Neural progenitor cell (in vitro differentiated cells): ENCODE measurements around the gene KLHL8. TPM values are rescaled to one million over a fixed set of nuclear protein-coding genes. Genes with fewer than 3 reads are reported as not detected.

Experiments
- DNase-seq: peaks from one replicate; pipeline ENCODE4 v3.0.0-alpha.2; 2016; ENCODE audit warnings: low spot score
- H2AFZ ChIP-seq: fragments of 200-600 bp; sonication (generic); replicated peaks from 2 replicates; pipeline ENCODE4 v1.6.1; 2016; ENCODE audit warnings: antibody characterized with exemption
- H3F3A ChIP-seq: fragments of 200-600 bp; sonication (generic); 2 replicates; pipeline ENCODE4 v1.6.1; 2016; ENCODE audit warnings: antibody characterized with exemption, low read depth
- H3K27ac ChIP-seq: fragments of 200-600 bp; sonication (generic); 2 replicates; pipeline ENCODE4 v1.5.1; 2016; ENCODE audit warnings: mild to moderate bottlenecking
- H3K27me3 ChIP-seq: fragments of 200-600 bp; sonication (generic); 2 replicates; pipeline ENCODE4 v1.6.1; 2016; ENCODE audit warnings: mild to moderate bottlenecking, moderate library complexity
- H3K36me3 ChIP-seq: fragments of 200-600 bp; sonication (generic); 2 replicates; pipeline ENCODE4 v1.5.1; 2016
- H3K4me1 ChIP-seq: fragments of 200-600 bp; sonication (generic); 2 replicates; pipeline ENCODE4 v1.6.1; 2016; ENCODE audit warnings: mixed run types
- H3K4me2 ChIP-seq: fragments of 200-600 bp; sonication (generic); 2 replicates; pipeline ENCODE4 v1.6.1; 2016
- H3K4me3 ChIP-seq: fragments of 200-600 bp; sonication (generic); 2 replicates; pipeline ENCODE4 v1.5.1; 2016
- H3K79me2 ChIP-seq: fragments of 200-600 bp; sonication (generic); 2 replicates; pipeline ENCODE4 v1.6.1; 2016; ENCODE audit warnings: low read depth
- H3K9ac ChIP-seq: fragments of 200-600 bp; sonication (generic); 2 replicates; pipeline ENCODE4 v1.6.1; 2016
- H3K9me3 ChIP-seq: fragments of 200-600 bp; sonication (generic); 2 replicates; pipeline ENCODE4 v1.5.1; 2016; ENCODE audit warnings: low read depth
- H4K20me1 ChIP-seq: fragments of 200-600 bp; sonication (generic); 2 replicates; pipeline ENCODE4 v1.6.1; 2016; ENCODE audit warnings: low read depth
- H3K27ac Mint-ChIP-seq: 3 replicates; pipeline ENCODE4 v1.8.0; 2021; ENCODE audit warnings: mixed read lengths
- H3K27me3 Mint-ChIP-seq: 2 replicates; pipeline ENCODE4 v1.8.0; 2022; ENCODE audit warnings: low read depth, mild to moderate bottlenecking, inconsistent platforms, moderate library complexity, mixed read lengths; ENCODE audit not compliant: insufficient read depth
- H3K36me3 Mint-ChIP-seq: 3 replicates; pipeline ENCODE4 v1.8.0; 2021; ENCODE audit warnings: mixed read lengths
- H3K4me1 Mint-ChIP-seq: 3 replicates; pipeline ENCODE4 v1.8.0; 2021; ENCODE audit warnings: mixed read lengths
- H3K4me3 Mint-ChIP-seq: 3 replicates; pipeline ENCODE4 v1.8.0; 2021; ENCODE audit warnings: mild to moderate bottlenecking, moderate library complexity, mixed read lengths
- H3K9me3 Mint-ChIP-seq: 3 replicates; pipeline ENCODE4 v1.8.0; 2020; ENCODE audit warnings: mixed read lengths
- EZH2 ChIP-seq: fragments of 200-600 bp; sonication (generic); IDR thresholded peaks from 2 replicates; pipeline ENCODE4 v1.6.1; 2017; ENCODE audit warnings: antibody characterized with exemption, mild to moderate bottlenecking, moderate library complexity
- EZH2phosphoT487 ChIP-seq: fragments of 200-600 bp; sonication (generic); IDR thresholded peaks from 2 replicates; pipeline ENCODE4 v1.6.1; 2017; ENCODE audit warnings: antibody characterized with exemption
- total RNA-seq: library from RNA; depleted of rRNA; stranded (reverse); fragments of >200 nt; gene quantifications from 2 replicates; pipeline ENCODE4 v1.2.3, GENCODE V29; 2015; ENCODE audit warnings: low replicate concordance
- TF ChIP-seq, protein P1 (sequence below): fragments of 200-600 bp; sonication (generic); IDR thresholded peaks from 2 replicates; pipeline ENCODE4 v1.5.1; 2017; ENCODE audit warnings: antibody characterized with exemption, mild to moderate bottlenecking

KLHL8 gene
- total RNA-seq, 1 donor from 2014 or later = 20.3 TPM

- Histone ChIP-seq H3K9ac (no peak overlapping the region), H3K4me3 (no peak overlapping the region), H3K27ac (no peak overlapping the region), H3F3A (no peaks in the 10 kb centered on the region), H3K4me2 (no peak overlapping the region), H3K9me3 (no peaks in the 10 kb centered on the region), H3K79me2 (no peaks in the 10 kb centered on the region), H3K4me1 (peaks cover 5% of the 10 kb centered on the region), H4K20me1 (no peaks in the 10 kb centered on the region), H3K27me3 (no peaks in the 10 kb centered on the region), H2AFZ (no peak overlapping the region), H3K36me3 (peaks cover 18% of the 10 kb centered on the region)
- TF ChIP-seq EZH2 = no peak
- TF ChIP-seq EZH2phosphoT487 = no peak
- TF ChIP-seq, protein P1, sequence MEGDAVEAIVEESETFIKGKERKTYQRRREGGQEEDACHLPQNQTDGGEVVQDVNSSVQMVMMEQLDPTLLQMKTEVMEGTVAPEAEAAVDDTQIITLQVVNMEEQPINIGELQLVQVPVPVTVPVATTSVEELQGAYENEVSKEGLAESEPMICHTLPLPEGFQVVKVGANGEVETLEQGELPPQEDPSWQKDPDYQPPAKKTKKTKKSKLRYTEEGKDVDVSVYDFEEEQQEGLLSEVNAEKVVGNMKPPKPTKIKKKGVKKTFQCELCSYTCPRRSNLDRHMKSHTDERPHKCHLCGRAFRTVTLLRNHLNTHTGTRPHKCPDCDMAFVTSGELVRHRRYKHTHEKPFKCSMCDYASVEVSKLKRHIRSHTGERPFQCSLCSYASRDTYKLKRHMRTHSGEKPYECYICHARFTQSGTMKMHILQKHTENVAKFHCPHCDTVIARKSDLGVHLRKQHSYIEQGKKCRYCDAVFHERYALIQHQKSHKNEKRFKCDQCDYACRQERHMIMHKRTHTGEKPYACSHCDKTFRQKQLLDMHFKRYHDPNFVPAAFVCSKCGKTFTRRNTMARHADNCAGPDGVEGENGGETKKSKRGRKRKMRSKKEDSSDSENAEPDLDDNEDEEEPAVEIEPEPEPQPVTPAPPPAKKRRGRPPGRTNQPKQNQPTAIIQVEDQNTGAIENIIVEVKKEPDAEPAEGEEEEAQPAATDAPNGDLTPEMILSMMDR = no peak
- peak; percentile 21 for DNase-seq
- Mint-ChIP-seq H3K27me3 (no peaks in the 10 kb centered on the region), H3K4me1 (no peaks in the 10 kb centered on the region), H3K4me3 (no peak overlapping the region), H3K36me3 (peaks cover 58% of the 10 kb centered on the region), H3K27ac (no peak overlapping the region), H3K9me3 (no peaks in the 10 kb centered on the region)
Measured at GRCh38 chr4:87130985-87131703, 89.3 kb downstream of the KLHL8 start.

GRCh38 chr4:87129681-87130080 lies 90.7 kb downstream of the KLHL8 start:
- H3K79me2 ChIP-seq = no peaks in the 10 kb centered on the region
- no peaks in the 10 kb centered on the region for H3F3A ChIP-seq
- DNase-seq = no peak
- no peaks in the 10 kb centered on the region for H4K20me1 ChIP-seq
- Mint-ChIP-seq H3K36me3 (peaks cover 63% of the 10 kb centered on the region), H3K4me1 (no peaks in the 10 kb centered on the region), H3K4me3 (no peak overlapping the region), H3K27me3 (no peaks in the 10 kb centered on the region), H3K9me3 (no peaks in the 10 kb centered on the region), H3K27ac (no peak overlapping the region)
- H3K4me3 ChIP-seq = no peak overlapping the region
- TF ChIP-seq, protein P1 = no peak
- TF ChIP-seq EZH2 (no peak), EZH2phosphoT487 (no peak)
- no peaks in the 10 kb centered on the region for H3K27me3 ChIP-seq
- H3K27ac ChIP-seq = no peak overlapping the region
- no peak overlapping the region for H2AFZ ChIP-seq
- peaks cover 5% of the 10 kb centered on the region for H3K4me1 ChIP-seq
- H3K9ac ChIP-seq = no peak overlapping the region
- H3K9me3 ChIP-seq = no peaks in the 10 kb centered on the region
- no peak overlapping the region for H3K4me2 ChIP-seq
- H3K36me3 ChIP-seq = peaks cover 18% of the 10 kb centered on the region

DNA sequence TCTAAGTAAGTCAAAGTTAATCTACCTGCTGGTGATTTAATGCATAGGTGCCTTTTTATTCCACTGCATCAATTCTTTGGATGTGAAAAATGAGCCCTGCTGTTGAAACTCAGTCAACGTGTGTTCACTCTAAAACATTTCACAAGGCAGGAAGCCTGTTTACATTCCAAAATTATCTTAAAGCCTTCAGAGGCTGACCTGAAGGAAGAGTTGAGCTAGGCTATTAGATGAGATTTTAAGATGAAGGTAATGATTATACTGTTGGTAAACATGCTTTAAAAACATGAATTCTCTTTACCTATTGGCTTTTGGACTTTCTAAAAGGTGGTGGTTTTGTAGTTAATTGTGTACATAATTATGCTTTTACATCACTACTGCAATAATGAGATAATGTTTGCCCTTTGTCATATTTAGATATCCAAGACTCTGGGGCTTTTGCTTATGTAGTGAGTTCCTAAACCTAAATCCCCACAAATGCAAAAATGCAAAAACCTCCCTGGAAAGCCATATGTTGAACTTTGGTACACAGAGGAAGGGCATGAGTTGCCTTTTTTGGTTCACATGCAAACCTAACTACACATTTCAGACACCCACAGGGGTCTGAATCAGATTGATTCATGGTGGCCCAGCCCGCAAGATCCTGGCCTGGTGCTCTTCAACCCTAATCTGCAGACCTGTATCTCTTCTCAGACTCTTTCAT lies 92.3 kb downstream of the KLHL8 start:
- Histone ChIP-seq H3K36me3 (peaks cover 11% of the 10 kb centered on the region), H3K4me2 (no peak overlapping the region), H3K4me3 (no peak overlapping the region), H3K79me2 (peaks cover 9% of the 10 kb centered on the region), H3F3A (no peaks in the 10 kb centered on the region), H4K20me1 (no peaks in the 10 kb centered on the region), H2AFZ (no peak overlapping the region), H3K27ac (no peak overlapping the region), H3K9ac (no peak overlapping the region), H3K9me3 (no peaks in the 10 kb centered on the region), H3K4me1 (peaks cover 5% of the 10 kb centered on the region), H3K27me3 (no peaks in the 10 kb centered on the region)
- Mint-ChIP-seq H3K4me1 (no peaks in the 10 kb centered on the region), H3K9me3 (no peaks in the 10 kb centered on the region), H3K36me3 (peaks cover 52% of the 10 kb centered on the region), H3K27me3 (no peaks in the 10 kb centered on the region), H3K27ac (no peak overlapping the region), H3K4me3 (no peak overlapping the region)
- no peak for TF ChIP-seq EZH2
- no peak for TF ChIP-seq EZH2phosphoT487
- TF ChIP-seq, protein P1 = no peak
- no peak for DNase-seq
